NB4 (cell line): ENCODE measurements around the gene WNT10A.

ENCODE experiments used
- DNase-seq: peaks from one replicate; pipeline ENCODE4 v3.0.0; 2010; ENCODE audit warnings: low read depth
- H3K4me3 ChIP-seq: one replicate; pipeline ENCODE4 v1.5.1; 2011; ENCODE audit warnings: mild to moderate bottlenecking, low read depth, low read length, moderate library complexity
- MYC ChIP-seq: IDR thresholded peaks from 2 replicates; pipeline ENCODE4 v1.6.1; 2011; ENCODE audit warnings: low read depth, low read length
- POLR2A ChIP-seq: IDR thresholded peaks from 2 replicates; pipeline ENCODE4 v1.6.1; 2011; ENCODE audit warnings: mild to moderate bottlenecking; ENCODE audit not compliant: insufficient read length; ENCODE audit errors: extremely low read depth
- TF ChIP-seq, protein P1 (sequence below): IDR thresholded peaks from one replicate; pipeline ENCODE4 v1.5.1; 2012; ENCODE audit warnings: low read depth, low read length
- TF ChIP-seq, protein P2 (sequence below): IDR thresholded peaks from 2 replicates; pipeline ENCODE4 v1.6.1; 2011; ENCODE audit warnings: low read depth, low read length

Gene WNT10A

DNA sequence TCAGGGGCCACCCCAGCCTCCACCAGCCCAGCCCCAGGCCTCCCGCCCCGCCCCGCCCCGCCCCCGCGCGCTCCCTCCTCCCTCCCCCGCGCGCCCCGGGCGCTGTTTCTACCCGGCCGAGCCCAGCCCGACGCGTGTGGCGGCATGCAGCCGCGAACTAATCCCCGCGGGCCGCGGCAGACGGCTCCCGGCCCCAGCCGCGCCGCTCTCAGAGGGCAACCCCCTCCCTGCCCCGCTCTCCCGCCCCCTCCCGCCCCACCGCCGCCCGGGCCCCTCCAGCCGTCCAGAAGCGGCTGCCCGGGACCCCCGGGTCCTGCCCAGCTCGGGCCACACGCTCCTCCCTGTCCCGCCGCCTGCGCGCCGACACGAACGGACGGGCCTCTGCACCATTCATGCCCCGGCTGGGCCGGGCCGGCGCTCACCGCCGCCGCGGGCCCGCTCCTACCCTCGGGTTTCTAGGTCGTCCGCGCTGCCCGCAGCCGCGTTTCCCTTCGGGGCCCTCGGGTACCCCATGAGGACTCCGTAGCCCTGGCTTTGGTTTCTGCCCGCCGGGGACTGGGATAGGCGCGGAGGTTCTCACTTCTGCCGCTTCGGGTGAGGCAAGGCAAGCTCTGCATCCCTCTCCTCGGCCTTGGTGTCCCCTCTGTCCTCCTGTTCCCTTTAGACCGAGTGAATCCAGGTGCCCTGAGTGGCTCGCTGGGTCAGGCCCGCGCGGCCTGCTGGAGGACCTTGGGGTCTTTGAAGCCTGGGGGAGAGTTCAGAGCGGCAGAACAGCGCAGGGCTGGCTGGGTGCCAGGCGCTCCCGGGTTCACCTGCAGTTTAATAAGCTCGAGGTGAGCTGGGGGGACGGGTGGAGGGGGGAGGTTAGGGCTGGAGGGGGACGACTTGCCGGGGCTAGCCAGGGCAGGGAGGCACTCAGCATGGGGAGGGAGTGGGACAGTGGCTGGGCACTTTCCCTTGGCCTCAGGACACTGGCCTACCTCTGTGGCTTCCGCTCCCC is 3.1 kb downstream of the WNT10A start:
- TF ChIP-seq, protein P1, sequence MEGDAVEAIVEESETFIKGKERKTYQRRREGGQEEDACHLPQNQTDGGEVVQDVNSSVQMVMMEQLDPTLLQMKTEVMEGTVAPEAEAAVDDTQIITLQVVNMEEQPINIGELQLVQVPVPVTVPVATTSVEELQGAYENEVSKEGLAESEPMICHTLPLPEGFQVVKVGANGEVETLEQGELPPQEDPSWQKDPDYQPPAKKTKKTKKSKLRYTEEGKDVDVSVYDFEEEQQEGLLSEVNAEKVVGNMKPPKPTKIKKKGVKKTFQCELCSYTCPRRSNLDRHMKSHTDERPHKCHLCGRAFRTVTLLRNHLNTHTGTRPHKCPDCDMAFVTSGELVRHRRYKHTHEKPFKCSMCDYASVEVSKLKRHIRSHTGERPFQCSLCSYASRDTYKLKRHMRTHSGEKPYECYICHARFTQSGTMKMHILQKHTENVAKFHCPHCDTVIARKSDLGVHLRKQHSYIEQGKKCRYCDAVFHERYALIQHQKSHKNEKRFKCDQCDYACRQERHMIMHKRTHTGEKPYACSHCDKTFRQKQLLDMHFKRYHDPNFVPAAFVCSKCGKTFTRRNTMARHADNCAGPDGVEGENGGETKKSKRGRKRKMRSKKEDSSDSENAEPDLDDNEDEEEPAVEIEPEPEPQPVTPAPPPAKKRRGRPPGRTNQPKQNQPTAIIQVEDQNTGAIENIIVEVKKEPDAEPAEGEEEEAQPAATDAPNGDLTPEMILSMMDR, result no peak
- TF ChIP-seq, protein P2, sequence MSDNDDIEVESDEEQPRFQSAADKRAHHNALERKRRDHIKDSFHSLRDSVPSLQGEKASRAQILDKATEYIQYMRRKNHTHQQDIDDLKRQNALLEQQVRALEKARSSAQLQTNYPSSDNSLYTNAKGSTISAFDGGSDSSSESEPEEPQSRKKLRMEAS, result no peak
- TF ChIP-seq MYC (no peak), POLR2A (no peak)
- H3K4me3 ChIP-seq, result no peak overlapping the region
- DNase-seq, result peak; percentile 46

DNA sequence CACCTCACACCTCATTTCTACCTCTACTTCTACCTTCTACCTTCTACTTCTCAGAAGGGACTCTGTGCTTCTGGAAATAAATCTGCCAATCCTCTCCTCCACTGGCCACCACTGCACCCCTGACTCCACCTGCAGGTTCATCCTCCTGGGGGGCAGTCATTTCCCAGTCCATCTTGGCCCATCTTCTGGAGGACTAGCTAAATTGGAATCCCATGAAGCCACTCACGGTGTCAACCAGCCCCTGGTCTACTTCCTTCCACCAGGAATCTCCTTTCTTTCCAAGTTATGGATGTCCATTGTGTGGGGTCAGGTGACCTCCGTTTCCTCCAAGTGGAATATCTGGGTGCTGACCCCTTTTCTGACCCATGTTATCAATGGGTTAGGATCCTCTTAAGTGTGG is 3.9 kb downstream of the WNT10A start:
- no peak for DNase-seq
- H3K4me3 ChIP-seq, result no peak overlapping the region
- TF ChIP-seq POLR2A (no peak), MYC (no peak)
- TF ChIP-seq, protein P1, result no peak
- TF ChIP-seq, protein P2, result no peak

DNA sequence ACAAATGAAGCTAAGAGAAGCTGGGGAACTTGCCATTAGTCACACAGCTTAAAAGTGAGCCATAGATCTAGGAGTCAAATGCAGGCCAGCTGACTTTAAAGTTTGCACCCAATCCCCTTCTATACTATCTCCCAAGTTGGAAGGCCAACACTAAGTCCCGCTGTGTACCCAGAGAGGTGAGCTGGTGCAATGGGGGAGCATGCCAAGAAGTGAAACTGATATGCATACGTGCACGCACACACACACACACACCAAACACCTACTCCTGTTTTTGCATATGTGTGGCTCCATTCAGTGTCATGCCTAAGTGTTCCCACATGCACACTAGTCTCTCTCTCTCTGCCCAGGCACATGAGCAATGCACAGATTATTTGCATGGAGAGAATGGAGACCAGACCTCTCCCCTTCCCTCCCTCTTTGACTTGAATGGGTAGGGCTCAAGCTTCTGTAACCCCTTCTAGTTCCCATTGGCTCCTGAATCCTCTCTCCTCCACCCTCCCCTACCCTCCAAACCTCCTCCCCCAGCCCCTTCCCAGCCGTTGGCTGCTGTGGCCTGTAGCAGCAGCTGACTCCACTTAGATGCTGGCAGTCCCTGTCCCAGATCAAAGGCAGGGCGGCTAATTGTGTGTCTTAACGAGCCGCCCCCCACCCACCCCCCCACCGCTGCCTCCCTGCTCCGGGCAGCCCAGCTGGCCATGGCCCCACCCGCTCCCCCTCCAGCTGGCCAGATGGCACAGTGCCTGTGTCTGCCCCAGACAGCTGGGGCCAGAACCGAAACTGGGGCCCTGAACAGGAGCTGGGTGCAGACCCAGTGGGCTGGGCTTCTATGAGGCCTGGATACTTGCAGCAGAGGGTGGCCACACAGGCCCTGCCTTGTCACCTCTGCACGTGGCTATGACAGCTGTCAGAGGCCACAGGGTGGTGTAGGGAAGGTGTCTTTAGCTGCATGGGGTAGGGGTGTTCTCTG is 5.6 kb downstream of the WNT10A start:
- TF ChIP-seq POLR2A (no peak), MYC (no peak)
- TF ChIP-seq, protein P2, result no peak
- TF ChIP-seq, protein P1, result no peak
- no peak for DNase-seq
- H3K4me3 ChIP-seq, result no peak overlapping the region

DNA sequence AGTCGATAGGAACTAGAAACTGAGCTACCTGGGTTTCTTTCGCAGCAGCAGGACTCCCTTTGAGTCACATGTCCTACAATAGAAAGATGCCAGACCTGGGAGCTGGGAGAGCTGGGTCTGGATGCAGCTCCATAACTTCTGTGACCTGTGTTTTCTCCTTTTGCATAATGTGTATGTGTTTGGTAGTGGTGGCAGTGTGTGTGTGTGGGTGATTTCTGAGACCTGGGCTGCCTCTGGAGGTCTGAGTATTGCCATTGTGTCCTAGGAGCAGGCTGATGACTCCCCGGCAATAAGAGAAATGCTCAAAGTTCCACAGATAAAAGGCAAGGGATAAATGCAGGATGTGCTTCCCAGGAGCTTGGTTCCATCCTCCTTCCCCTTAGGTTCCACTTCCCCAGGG is 6.4 kb downstream of the WNT10A start:
- H3K4me3 ChIP-seq, result no peak overlapping the region
- no peak for DNase-seq
- TF ChIP-seq, protein P2, result no peak
- no peak for TF ChIP-seq MYC

DNA sequence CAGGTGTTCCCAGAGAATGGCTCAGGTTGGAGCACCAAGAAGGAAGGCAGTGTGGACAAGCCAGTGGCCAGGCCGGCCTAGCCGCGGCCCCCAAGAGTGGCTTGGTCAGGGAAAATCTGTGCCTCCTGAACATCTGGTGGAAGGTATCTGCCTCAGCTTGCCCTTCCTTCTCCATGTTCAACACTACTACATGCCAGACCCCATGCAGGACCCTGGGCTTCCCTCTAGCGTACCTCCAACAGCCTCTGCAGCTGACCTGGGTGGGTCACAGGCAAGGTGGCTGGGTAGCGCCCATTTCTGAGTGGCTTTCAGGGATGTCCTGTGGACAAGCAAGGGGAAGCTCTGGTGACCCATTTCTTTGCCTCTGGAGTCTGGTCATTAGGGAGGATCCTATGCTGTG is 7.7 kb downstream of the WNT10A start:
- TF ChIP-seq MYC (no peak), POLR2A (no peak)
- DNase-seq, result no peak
- no peak overlapping the region for H3K4me3 ChIP-seq

DNA sequence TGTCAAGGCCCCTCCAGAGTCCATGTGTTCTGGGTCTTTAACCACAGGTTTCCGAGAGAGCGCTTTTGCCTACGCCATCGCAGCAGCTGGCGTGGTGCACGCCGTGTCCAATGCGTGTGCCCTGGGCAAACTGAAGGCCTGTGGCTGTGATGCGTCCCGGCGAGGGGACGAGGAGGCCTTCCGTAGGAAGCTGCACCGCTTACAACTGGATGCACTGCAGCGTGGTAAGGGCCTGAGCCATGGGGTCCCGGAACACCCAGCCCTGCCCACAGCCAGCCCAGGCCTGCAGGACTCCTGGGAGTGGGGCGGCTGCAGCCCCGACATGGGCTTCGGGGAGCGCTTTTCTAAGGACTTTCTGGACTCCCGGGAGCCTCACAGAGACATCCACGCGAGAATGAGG is 9.3 kb downstream of the WNT10A start:
- no peak overlapping the region for H3K4me3 ChIP-seq
- TF ChIP-seq MYC (no peak), POLR2A (no peak)
- TF ChIP-seq, protein P1, result no peak
- TF ChIP-seq, protein P2, result no peak
- DNase-seq, result no peak
